Measurements from ENCODE around the gene ACER1.

- no peak for TF ChIP-seq CTCF (IDR thresholded peaks at IDR 0.05; ENCODE audit: low read depth, low read length)
- TF ChIP-seq POLR2A (IDR thresholded peaks at IDR 0.05; ENCODE audit: extremely low read depth, insufficient read length): no peak
- TF ChIP-seq MYC (IDR thresholded peaks at IDR 0.05; ENCODE audit: low read depth, low read length): no peak
Measured at GRCh38 chr19:6278740-6279619, 54.4 kb downstream of the ACER1 start.
